ENCODE results near the gene GTF2F2.

Gene GTF2F2

DNA sequence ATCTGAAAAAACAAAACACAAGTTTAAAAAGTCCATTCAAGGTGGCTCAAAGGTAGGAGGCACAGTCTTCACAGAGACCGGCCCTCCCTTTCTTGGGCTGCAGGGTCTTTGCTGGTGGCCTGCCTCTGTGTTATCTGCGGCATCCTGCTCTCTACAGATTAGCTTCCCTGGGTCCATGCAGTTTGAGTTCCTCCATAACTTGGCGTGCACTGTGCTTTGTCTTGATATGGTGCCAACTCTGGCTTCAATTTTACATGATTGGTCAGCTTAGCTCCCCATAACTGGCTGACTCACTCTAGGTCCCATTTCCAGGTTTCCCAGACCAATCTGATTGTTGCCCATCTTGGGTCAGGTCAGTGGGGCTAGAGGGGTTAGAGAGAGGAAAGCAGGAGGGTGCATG, 178.9 kb downstream of the GTF2F2 start:
- DNase-seq (ENCODE audit: low read depth, low spot score), result peak; percentile 31

DNA sequence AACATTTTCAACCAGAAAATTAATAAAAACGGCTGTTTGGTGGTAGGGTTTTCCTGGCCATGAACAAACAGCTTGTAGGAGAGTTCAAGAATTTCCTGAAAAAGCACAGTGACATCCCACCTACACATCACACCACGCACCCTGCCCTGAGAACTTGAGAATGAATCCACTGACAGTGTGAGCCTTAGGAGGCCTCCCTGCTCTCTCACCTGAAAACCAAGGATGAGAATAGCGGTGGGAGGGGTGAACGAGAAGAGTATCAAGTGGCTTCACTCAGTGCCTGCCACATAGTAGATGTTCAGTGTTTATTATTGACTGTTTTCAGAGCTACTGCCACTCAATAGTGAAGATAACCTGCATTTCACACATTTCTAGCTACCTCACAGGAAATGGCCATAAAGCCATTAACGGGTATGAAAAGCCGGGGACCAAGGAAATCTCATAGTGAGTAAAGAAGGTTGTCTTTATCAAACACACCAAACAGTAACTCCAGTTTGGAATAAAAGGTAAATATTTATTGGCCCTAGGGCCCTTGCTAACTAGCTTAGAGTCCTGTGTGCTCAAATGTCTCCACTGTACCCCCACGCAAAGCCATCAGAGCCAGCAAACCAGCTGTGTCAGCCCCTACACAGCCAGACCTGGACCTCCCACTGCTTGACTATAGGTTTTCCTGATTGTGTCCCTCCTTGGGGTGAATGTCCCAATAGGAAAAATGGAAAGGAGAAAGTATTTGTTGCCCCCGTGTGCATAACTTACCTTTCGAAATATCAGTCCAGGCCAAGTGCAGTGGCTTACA, 180.1 kb downstream of the GTF2F2 start:
- no peak for DNase-seq (ENCODE audit: low read depth, low spot score)

- no peak for DNase-seq (ENCODE audit: low read depth, low spot score)
These were observed 181.0 kb downstream of the GTF2F2 start for GRCh38 chr13:45301263-45301662.

- no peak for DNase-seq (ENCODE audit: low read depth, low spot score)
These were observed 182.2 kb downstream of the GTF2F2 start for GRCh38 chr13:45302507-45302906.

GRCh38 chr13:45303026-45303425, 182.7 kb downstream of the GTF2F2 start:
- DNase-seq (ENCODE audit: low read depth, low spot score), result no peak

DNA sequence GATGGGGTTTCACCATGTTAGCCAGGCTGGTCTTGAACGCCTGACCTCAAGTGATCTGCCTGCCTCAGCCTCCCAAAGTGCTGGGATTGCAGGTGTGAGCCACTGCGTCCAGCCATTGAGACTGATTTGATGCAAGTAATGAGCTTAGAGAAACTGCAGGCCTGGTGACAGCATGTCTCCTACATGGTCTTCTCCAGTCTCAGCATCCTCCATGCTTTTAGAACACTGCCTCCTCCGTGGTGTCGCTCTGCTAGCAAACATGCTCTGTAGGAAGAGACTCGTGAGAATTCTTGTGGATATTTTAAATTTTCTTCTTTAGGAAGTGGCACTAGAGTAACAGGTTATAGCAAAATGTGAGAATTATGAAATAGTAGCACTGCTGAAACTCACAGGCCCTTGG, 183.6 kb downstream of the GTF2F2 start:
- no peak for DNase-seq (ENCODE audit: low read depth, low spot score)

DNA sequence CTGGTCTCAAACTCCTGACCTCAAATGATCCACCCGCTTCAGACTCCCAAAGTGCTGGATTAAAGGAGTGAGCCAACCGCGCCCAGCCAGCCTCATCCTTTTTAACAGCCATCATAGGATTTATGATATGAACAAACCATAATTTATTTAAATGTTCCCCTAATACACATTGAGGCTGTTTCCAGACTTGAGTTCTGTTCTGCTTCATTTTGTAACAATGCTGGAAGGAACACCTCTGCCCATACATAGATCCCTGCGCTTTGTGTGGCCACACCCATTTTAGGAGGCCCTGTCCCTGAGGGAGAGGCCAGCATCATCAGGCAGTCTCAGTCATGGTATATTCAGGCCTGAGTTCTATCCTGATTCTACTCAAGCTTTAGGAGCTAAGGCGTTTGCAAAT, 184.8 kb downstream of the GTF2F2 start:
- no peak for DNase-seq (ENCODE audit: low read depth, low spot score)

DNA sequence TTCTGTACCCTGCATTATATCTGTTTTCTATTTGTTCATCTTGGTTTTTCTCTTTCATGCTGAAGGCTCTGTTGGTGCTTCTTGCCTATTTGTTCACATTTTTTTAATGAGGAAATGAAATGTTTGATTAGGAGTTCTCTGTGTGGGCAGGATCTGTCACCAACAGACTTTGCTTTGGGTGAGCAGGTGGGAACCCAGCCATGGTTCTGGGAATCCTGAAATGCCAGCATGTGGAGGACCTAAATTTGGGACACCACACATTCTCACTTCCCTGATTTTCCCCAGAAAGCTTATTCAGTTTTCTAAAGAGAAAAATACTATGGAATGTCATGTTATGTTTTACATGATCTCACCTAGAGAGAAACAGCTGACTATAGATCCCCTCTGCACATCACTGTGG, 186.7 kb downstream of the GTF2F2 start:
- no peak for DNase-seq (ENCODE audit: low read depth, low spot score)

DNA sequence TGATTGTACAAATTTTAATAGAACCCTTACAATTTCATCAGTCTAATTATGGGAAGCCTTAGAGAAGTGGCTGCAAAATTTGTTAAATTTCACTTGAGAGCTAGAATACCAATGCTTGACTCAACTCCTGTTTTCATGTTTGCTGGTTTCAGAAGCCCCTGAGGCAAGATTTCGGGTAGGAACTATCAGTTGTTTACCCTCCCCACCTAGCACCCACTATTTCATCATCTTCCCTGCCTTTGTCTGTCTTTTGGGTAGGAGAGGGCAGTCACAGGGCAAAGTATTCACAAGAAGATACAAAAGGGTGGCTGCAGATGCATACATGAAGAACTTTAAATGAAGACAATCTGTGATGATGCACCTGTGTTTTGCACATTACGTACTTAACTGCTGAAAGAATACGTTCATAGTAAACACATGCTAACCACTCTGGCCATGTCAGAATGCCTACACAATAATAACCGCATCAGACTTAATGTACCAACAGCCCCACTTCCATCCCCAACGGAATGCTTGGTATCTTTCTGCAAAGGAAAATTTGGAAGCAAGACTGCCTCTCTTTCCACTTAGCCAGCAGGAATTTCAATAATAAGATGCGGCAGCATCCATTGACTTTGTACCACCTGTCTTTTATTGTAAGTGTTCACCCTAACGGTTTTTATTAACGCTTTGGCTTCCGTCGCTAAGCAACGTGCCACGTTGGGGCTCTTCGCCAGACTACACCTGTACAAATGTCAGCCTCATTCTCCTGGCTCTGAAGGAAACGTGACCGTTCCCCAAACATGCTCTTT, 190.2 kb downstream of the GTF2F2 start:
- no peak for DNase-seq (ENCODE audit: low read depth, low spot score)

DNA sequence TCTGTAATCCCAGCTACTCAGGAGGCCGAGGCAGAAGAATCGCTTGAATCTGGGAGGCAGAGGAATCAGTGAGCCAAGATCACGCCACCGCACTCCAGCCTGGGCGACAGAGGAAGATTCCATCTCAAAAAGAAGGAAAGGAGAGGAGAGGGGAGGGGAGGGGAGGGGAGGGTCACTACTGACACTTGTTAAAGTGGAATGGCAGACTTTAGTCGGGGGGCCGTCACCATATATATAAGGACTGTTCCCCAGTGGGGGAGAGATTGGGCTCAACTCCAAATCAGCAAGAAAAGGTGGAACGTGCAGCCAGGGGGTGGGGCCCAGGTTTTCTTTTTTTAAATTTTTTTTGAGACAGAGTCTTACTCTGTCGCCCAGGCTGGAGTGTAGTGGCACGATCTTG, 194.5 kb downstream of the GTF2F2 start:
- no peak for DNase-seq (ENCODE audit: low read depth, low spot score)

GRCh38 chr13:45315520-45316167, 195.3 kb downstream of the GTF2F2 start:
- DNase-seq (ENCODE audit: low read depth, low spot score), result no peak

- no peak for DNase-seq (ENCODE audit: low read depth, low spot score)
These were observed 196.0 kb downstream of the GTF2F2 start for GRCh38 chr13:45316338-45316737.

DNA sequence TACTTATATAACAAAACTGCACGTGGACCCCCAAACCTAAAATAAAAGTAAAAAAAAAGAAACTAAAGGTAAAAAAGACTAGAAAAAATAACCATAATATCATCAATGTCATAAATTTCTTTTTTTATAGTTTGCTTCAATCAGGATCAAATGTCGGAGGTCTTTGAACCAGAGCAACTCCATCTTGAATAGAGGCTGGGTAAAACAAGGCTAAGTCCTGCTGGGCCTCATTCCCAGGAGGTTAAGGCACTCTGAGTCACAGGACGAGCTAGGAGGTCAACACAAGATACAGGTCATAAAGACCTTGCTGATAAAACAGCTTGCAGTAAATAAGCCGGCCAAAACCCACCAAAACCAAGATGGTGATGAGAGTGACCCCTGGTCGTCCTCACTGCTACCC, 196.7 kb downstream of the GTF2F2 start:
- no peak for DNase-seq (ENCODE audit: low read depth, low spot score)

GRCh38 chr13:45320876-45321629, 200.7 kb downstream of the GTF2F2 start:
- no peak for DNase-seq (ENCODE audit: low read depth, low spot score)

DNA sequence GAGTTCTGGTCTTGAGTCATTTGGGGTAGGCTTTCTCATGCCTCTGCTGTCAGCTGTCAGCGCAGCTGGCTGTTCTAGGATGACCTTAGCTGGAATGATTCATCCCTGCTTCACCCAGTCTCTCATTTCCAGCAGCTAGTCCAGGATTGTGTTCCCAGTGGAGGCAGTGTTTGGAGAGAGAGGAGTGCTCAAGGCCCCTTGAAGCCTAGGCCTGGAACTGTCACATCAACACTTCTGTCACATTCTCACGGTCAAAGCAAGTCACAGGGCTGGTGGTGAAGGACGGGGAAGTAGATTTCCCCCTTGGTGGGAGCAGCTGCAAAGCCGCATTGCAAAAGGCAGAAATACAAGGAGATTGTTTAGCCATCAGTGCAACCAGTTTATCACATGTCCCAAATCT, 205.5 kb downstream of the GTF2F2 start:
- peak; percentile 69 for DNase-seq (ENCODE audit: low read depth, low spot score)

- DNase-seq (ENCODE audit: low read depth, low spot score), result no peak
These were observed 207.1 kb downstream of the GTF2F2 start for GRCh38 chr13:45327253-45327955.

DNA sequence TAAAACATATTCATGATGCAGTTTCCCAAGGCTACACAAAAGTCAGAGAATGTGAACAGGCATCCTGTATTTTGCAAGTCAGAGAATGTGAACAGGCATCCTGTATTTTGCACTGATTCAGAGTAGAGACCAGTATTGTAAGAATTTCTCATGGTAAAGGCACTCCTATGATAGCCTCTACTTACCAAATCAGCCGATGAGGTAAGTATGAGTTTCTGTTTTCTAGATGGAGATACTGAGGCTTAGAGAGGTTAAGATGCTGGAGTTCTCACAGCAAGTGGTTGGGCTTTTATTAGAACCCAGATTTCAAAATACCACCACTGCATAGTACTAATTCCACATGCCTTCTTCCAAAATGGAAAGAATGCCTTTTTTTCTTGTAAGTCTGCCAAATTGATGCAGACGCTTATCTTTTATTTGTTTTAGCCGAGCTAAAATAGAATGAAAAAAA, 208.4 kb downstream of the GTF2F2 start:
- peak; percentile 69 for DNase-seq (ENCODE audit: low read depth, low spot score)

DNA sequence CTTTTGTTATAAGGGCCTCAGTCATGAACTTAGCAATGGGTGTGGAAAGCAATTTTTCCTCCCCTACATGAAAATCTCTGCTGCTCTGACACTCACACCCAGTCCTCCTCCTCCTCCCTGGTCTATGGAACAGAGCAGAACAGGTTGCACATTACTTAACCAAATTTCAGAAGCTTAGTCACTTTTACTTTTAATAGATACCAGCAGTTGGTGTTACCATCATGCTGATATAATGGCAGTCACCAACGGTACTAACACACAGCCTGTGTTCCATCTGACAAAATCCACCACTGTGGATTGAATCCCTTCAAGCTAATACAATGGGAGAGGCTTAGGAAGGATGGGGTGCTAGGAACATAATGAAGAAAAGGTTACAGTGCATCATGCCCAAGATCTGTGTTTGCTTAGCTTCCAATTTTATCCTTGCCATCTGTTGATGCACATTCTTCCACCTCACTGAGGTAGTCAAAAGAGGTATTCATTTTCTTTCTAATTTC, 210.9 kb downstream of the GTF2F2 start:
- DNase-seq (ENCODE audit: low read depth, low spot score), result no peak

DNA sequence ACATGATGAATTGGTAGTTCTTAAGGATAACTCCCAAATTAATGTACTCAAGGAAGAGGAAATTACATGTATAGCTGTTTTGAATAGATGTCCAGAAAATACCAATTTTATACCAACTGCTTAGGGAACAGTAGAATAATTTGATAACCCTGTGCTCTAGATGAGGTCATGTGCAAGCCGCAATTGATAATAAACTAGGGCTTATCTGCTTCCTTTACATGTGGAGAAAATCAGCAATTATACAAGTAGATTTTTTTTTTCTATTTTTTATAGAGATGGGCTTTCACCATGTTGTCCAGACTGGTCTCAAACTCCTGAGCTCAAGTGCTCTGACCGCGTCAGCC, 211.4 kb downstream of the GTF2F2 start:
- no peak for DNase-seq (ENCODE audit: low read depth, low spot score)

DNA sequence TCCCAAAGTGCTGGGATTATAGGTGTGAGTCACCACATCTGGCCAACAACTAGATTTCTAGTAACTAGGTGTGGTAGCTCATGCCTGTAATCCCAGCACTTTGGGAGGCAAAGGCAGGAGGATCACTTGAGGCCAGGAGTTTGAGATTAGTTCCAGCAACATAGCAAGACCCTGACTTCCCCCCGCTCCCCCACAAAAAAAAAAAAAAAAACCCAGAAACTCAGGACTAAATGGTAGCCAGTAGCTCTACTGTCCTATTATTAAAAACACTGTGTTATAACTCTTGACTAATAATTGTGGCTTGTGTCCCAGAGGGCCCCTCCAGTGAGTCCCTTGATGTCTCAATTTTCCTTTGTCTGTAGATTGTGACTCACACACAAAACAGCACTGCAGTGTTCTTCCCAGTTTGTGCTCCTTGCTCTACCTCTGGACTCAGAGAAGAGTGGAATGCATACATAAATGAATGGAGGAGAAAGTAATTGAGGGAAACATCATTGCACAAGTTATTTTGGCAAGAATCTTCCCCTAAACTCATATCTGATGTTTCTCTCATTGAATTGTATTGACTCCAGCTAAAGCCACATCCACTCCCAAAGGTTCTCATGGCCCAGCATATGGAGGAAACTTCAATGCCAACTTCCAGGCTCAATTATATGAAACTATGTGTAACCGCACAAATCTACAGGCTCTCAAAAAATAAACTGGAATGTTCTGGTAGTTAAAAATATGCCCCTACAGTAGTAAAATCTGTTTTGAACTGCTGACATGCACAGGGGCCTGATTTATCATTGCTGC, 211.9 kb downstream of the GTF2F2 start:
- peak; percentile 80 for DNase-seq (ENCODE audit: low read depth, low spot score)

Measured in astrocyte of the hippocampus (primary cell).